TTC549 (cell line): ENCODE data around the gene CDC40.
A peak's percentile ranks its signal among the peaks of the same experiment; 100 is the strongest.

Experiments used
- FAIRE-seq: peaks from 2 replicates; lab custom pipeline; 2012; peaks lifted over from hg19 to GRCh38; lab: Jason Lieb, UNC

Gene CDC40

DNA sequence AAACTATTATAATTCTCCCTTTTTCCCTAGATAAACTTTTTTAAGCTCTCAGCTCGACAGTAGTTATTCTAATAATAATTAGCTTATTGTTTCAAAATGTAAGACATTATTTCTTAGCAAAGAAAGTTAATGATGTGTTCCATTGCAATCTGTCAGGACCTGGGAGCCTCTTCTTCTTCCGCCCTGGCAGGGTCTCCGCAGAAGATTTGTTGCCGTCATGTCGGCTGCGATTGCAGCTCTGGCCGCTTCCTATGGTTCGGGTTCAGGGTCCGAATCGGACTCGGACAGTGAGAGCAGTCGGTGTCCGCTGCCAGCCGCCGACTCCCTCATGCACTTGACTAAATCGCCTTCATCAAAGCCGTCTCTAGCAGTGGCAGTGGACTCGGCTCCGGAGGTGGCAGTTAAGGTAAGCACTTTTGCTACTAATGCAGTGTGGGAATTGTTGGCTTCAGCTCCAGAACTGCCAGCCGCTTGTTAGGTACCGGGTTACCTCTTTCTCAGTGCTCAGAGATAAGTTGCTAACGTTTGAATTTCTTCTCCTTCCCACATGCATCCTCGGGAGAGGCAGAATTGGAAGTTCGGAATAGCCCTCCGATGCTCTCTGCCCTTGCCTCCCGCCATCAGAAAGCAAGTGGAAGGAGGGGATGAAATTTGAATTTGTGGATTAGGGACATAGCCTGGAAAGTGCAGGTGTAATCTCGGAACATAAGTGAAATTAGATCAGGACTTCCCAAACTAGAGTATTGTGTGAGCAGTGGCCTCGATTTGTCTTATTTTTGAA, at the start of gene CDC40:
CDC40 (plus strand) TSS at position 200 of the 781 bp plus-strand sequence; CDS start at position 218, 18 bp downstream.
- no peak for FAIRE-seq

DNA sequence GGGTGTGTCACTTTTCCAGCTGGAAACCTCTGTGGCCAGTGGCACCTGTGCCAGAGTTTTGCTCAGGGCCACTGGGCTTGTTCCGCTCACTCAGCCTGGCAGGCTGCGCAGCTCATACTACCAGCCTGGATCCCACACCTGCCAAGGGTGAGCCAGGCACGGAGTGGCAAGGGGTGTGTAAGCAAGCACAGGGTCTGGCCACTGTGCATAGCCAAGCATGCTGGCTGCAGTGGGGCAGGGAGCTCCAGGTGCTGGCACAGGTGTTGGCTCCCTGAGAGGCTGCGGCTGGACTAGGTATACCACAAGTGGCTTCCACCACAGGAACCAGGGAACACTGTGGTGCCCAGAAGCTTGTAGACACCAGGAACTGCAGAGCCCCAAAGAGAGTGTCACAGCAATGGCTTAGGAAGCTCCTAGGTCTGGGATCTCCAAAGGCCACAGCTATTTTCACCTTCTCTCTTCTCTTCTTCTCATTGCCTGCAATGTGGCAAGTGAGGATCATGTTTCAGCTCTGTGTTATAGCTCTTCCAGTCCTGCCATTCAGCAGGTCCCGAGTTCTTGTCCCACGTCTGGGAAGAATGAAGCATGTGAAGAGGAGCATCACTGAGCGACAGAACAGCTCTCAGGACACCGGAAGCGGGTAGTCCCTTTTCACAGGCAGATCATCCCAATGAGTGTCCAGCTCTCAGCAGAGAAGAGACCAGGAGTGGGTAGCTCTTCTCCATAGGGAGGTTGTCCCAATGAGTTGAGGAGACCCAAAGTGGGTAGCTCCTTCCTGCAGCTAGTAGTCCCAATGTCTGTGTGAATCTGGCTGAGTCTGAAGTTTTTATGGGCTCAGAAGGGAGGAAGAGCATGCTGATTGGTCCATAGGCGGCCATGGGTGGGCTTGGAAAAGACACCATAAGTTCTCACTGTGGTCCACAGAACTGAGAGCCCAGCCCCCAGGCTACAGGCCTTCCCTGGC, 42.0 kb upstream of the CDC40 start:
- no peak for FAIRE-seq

DNA sequence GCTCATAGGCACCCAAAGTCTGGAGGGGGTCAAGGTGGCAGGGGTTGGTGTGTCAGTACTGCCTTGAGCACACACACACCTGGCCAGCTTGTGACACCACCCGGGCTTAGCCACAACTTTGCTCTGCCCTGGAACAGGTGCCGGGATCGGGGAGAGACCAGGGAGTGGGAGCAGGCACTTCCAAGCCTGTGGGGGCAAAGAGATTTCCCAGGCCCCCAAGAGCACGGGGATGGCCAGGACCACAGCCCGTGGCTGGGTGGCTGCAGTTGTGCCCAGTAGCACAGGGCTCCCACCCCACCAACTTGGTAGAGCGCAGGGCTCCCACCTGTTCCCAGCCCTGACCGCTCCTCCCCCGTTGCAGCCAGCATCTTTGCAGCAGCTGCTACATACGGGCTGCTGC, 41.2 kb upstream of the CDC40 start:
- no peak for FAIRE-seq

DNA sequence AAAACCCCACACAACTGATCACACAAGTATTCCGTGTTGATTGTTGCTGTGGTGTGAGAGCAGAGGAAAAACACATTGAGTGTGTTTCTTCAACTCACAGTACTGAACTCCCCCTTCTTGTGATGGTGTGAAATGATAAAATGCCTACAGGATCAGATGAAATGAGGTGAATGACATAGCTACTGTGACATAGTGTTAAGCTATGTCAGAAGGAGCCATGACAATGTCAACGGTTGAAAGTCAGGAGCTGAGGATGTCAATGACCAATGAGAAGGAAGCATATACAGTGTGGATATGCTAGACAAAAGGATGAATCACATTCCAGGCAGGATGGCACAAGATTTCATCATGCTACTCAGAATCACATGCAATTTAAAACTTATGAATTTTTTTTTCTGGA, 39.6 kb upstream of the CDC40 start:
- no peak for FAIRE-seq

DNA sequence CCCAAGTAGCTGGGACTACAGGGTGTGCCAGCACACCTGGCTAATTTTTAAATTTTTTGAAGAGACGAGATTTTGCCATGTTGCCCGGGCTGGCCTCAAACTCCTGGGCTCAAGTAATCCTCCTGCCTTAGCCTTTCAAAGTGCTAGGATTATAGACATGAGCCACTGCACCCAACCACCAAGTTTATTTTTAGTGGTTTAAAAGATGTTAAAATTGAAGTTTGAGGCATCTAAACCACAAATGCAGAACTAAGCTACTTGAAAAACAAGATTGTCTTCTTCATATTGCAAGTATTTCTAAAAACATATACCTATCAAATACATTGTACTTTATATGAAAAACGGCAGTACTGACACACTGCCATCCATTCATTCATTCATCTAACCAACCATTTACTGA, 32.4 kb upstream of the CDC40 start:
- no peak for FAIRE-seq

DNA sequence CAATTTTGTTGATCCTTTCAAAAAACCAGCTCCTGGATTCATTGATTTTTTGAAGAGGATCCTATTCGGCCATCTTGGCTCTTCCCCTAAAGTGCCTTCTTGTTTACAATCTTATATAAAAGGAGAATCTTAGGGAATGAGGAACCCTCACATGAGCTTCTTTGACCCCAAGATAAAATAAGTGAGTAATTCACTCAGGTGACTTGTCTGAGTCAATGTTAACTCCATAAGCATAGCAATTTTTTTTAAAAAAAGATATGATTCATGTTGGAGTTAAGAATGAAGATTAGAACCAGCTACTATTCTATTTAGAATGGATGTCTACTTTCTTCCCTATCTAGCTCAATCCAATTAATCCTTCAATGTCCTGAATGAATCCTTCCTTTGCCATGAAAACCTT, 21.7 kb upstream of the CDC40 start:
- FAIRE-seq, result no peak

DNA sequence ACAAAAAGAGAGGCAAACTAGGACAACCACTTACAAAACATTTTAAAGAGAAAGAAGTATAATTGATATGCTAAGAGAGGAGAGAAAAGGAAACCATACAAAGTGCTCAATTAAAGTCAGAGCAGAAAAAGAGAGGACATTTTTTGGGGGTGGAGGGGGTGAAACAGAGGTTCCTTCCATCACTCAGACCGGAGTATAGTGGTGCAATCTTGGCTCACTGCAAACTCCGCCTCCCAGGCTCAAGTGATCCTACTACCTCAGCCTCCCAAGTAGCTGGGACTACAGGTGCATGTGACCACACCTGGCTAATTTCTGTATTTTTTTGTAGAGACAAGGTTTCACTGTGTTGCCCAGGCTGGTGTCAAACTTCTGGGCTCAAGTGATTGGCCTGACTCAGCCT, 10.1 kb upstream of the CDC40 start:
- FAIRE-seq, result no peak

DNA sequence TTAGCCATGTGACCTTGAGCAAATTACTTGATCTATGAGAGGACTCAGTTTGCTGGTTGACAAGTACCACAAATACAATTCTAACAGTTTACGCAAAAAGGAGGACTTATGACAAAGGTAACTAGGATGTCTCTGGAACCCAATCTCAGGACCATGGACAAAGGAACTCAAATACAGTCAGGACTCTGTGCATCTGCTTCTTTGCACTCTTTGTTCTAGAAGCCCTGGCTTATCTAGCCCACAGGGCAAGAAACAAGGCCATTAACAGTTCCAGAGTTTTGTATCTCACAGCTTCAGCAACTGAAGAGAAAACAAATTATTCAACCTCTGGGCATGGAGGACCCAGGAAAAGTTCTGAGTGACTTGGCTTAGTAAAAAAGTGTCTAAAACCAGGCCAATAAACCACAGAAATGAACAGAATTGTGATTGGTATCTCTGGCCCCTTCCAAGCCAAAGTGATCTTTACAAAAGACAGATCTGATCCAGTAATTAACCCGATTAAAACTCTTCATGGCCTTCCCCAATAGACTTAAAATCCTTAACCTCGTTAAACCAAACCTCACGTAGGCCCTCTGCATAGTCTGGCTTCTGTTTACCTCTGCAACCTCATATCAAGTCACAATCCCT, 6.6 kb upstream of the CDC40 start:
- FAIRE-seq, result no peak

DNA sequence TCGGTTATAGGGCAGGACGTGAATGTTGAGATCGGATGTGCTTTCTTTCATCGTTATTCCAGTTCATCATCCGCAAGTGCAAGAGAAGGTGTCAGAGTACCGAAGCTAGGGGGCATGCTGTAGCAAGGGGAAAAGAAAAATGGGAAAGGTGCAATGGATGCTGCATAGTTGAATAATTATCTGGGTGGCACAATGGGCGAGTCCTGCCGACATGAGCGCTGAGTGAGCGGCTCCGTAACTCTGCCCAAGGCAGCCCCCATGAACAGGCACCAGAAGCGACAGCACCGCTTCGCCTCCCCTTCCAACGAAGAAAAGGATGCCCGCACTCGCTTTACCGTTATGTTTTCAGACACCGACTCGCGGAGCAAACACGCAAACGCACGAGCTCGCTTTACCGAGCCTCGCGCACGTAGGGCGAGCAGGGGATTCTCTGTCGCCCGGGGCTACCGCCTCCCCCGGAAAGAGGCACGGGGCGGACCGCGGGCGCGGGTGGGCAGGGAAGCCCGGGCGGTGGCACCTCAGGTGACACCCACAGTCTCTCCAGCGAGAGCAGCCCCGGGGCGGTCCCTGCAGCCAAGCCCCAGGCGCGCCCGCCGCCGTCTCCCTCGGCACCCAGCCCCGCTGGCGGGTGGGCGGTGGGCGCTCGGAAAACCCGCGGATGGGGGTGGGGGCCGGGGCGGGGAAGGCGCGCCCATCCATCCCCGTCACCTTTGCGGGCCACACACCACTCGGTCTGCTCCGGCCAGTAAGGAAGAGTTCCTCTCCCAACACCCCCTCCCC, 1.4 kb upstream of the CDC40 start:
- FAIRE-seq, result no peak

DNA sequence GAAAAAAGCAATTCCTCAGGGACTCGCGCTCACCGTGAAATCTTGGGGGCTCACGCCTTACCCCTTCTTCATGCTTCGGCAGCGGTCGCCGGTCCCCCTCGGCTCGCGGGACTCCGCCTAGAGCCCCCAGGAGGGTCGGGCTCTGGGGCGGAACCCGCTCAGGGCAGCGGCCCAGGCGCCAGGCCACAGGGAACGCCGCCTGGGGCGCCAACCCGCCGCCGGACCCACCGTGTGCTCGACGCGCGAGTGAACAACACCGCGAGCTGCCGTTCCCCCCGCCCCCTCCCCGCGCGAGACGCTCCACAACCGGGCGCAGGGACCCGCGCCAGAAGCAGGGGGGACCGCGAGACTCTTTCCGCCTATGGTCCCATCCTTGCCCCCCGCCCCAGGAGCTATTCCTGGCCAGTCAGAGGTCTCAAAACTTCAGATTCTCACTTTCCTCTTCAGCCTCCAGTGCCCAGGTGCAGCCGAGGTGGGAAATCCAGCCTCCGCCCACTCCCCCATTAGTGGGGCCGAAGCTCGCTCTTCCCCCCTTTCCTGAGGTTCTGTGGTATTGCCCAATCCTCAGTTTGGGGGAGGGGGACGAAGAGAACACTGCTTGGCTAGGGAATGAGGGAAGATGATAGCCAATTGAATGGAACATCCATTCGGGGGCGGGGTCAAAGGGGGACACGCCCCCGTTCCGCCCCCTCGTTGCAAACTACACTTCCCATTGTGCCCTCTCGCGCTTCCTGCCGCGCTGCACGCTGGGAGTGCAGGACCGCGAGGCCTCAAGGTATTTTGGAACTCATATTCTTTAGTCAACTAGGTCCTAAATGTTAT, 610 bp upstream of the CDC40 start, which contains the start of gene WASF1:
WASF1 (minus strand) TSS at position 265 of the 822 bp plus-strand sequence. CDS start 52,069 bp downstream, outside the sequence.
- FAIRE-seq, result peak; percentile 98

DNA sequence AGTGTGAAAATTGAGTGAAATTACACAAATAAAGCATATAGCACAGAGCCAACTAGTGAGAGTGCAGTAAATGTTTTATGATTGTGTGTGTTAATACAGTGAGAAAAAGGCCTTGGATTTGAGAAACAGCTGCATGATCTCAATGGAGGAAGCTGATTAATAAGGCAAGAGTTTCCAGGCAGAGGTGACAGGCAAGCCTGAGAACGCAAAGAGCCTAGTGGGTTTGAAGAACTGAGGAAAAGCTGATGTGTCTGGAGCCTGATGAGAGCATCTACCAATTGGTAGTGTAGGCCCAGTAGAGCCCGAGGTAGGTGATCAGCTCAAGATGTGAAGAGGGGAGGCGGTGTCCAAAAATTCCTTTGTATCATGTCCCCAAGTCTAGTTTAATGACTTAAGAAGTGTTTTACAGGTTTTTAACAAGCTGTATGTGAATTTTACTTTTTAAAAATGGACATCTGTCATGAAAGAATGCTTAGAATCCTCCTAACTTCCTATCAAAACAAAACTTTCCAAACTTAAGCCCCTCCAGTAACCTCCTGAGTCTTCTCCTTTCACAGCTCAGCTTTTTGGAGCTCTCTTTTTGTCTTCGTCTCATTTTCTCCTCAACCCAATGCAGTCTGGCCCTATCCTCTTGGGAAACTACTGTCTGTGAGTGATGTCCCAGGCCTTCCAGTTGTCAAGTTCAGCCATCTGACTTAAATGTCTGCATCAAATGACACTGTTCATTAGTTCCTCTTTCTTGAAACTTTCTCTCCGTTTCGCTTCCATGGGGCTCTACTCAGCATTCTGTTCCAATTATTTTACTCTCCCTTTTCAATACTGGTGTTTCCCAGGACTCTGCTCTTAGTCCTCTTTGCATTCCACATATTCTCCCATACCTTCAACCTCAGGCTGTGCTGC, 1.2 kb downstream of the CDC40 start:
- no peak for FAIRE-seq

DNA sequence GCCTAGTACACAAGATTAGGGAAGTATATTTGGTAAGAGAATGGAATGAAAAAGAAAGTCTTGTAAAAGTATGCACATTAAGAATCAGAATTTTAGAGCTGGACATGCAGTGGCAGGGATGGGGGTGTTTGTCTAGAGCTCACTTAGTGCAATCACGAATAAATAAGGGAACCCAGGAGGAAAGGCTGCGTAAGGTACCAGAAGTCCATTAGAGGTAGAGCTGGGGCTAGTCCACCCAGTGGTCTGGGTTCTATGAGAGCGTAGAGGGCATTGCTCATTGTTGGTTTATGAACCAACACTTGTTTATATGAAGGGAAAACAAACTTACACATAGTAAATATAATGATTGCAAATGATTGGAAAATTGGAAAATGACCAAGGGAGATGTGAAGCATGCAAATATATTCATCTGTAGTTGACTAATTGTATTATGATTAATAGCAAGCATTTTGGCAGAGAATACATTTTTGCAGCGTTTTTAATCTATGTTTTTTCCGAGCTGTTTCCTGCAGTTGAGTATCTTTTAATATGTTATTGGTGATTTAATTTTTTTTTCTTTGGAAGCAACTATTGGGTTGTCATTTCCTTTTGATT, 3.2 kb downstream of the CDC40 start:
- no peak for FAIRE-seq

DNA sequence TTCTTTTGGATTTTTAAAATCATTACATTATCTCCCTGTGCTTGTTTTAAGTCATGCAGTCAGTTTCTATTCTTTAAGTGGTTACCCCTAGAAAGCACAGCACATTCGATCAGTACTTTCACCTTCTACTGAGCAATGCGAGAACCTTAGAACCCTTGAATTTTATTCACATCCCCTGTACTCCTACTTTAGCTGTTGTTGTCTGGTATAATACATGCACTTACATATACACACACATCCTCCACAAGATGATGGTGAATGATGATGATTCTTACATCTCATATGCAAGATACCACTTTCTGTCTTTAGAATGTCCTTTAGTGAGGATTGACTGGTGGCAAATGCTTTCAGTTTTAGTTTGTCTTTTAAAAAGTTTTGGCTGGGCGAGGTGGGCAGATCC, 5.7 kb downstream of the CDC40 start:
- FAIRE-seq, result no peak

DNA sequence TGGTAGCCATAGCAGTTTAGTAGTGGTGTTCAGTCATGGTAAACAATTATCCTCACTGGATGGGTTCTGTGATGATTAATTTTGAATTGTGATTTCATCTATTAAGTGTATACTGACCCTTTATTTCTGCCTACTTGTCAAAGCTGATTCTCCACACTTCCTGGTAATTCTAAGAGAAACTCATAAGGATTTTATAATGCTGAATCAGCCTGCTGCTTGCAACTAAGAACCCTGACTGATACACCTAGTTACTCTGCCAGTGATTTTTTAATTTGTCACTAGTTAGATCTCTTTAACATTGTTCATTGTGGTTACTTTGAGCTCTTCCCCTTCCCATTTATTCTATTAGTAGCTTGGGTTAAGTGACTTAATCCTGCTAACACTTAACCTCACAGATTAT, 8.6 kb downstream of the CDC40 start:
- no peak for FAIRE-seq

DNA sequence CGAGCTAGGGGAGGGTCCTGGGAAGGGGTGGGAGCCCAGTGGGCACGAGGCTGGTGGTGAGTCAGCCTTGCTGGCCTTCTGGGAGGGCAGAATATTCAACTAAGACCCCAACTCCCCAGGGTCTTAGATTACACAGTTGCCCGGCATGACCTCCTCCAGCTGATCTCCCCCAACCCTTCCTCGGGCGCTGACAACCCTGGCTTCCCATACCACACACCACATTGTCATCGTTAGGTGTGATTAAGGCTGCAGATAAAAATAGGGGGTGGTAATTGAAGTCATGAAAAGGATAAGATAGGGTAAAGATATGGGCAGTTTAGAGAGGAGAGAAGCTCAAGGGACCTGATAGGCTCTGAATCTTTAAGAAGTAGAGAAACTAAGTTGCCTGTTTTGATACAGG, 10.5 kb downstream of the CDC40 start:
- no peak for FAIRE-seq

DNA sequence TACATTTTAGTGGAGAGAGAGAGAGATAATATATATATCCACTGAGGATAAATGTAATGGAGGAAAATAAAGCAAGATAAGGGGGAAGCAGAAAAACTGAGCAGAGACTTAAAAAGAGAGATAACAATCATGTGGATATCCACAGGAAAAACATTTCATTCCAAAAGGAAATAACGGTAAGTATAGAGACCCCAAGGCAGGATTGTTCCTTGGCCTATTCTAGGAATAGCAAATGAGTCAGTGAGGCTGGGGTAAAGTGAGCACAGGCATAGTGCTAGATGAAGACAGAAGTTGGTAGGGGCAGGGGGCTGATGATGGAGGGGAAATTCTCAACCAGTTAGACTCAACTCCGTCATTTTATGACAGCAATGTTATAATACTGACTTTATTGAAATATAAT, 11.2 kb downstream of the CDC40 start:
- FAIRE-seq, result no peak

DNA sequence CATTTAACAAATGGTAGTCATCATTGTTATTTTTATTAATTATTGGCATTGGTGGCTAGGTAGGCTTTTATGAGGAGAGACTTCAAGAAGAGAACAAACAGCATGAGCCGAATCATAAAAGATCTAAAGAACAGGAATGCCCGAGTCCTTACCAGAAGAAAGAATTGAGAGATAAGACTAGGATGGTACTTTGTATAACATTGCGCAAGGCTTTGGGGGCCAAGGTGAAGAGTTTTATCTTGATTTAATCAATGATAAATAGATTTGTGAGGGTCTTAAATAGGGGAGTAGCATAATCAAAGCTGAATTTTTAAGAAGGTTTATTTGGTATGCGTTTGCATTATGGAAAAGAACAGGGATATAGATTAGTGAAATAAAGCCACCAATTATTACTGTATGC, 15.4 kb downstream of the CDC40 start:
- FAIRE-seq, result no peak

DNA sequence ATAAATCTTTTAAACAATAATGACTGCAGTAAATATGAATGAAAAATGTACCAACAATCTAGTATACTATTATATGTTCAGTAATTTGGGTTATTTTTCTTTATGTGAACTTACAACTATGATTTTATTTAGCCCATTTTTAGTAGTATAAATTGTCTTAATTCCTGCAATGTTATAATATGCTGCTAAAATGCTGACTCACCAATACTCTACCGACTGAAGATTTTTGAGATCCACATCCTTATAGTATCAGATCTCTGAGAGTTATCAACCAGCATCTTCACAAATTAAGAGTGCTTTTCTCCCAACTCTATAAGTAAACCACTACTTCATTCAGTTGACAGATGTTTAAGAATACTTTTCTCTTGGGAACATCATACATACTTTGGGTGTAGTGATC, 16.6 kb downstream of the CDC40 start:
- no peak for FAIRE-seq

DNA sequence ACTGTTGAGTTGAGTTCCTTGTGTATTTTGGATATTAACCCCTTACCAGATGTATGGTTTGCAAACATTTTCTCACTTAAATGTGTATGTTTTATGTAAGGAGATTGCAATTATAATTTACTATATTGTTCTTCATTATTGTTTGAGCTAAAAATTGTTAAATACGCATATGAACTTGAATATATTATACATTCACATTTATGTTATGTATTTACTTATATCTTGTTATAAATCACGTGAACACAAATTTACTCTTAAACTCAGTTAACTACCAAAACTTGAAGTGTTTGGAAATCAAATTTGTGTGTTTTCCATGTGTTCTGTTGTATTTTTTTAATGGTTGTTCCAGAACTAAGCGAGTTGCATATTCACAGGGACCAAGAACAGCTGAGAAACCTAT, 18.3 kb downstream of the CDC40 start:
- no peak for FAIRE-seq
